Hepatocyte (in vitro differentiated cells): ENCODE data around the gene NAT16.

Experiments
- CTCF ChIP-seq: fragments of 200-600 bp; sonication (generic); IDR thresholded peaks from 2 replicates; pipeline ENCODE4 v1.5.1; 2016; ENCODE audit warnings: antibody characterized with exemption, mild to moderate bottlenecking; ENCODE audit not compliant: poor library complexity
- EZH2 ChIP-seq: fragments of 200-600 bp; sonication (generic); IDR thresholded peaks from 2 replicates; pipeline ENCODE4 v1.6.1; 2016; ENCODE audit warnings: antibody characterized with exemption, mild to moderate bottlenecking, borderline replicate concordance

GRCh38 chr7:101140339-101140699 lies 39.8 kb downstream of the NAT16 start:
- TF ChIP-seq CTCF (no peak), EZH2 (no peak)
